Left colon (tissue), 2 donors: Measurements from ENCODE around the gene STK31. TPM values are rescaled to one million over a fixed set of nuclear protein-coding genes. Genes with fewer than 3 reads are reported as not detected.
"Not testable (repeated sequence)": the region's sequence is repeated elsewhere in the genome, so short reads cannot be mapped to it uniquely, and the experiment has no call there.

Experiments used
- ATAC-seq: fragments of 200-7000 bp; cut with Tn5 transposase; one replicate; pipeline ENCODE4 v1.9.1; 2020; ENCODE audit warnings: mild to moderate bottlenecking, moderate library complexity
- DNase-seq, 2 donors: peaks; one replicate each; pipeline ENCODE4 v3.0.0-alpha.2; 2020
- intact Hi-C, 2 donors: fragments of 100-400 bp; cut with DNase I in 1 of 2; cut with micrococcal nuclease in 1 of 2; formaldehyde crosslinking; loops; one replicate each; pipeline versions ENCODE4 v1.11.2 to v1.14.0; 2022; cut with DNase I, micrococcal nuclease
- total RNA-seq, 2 donors: library from RNA; stranded (reverse); fragmentation: NEBNext Ultra II Directional; extraction: Animal tissue kit (Norgen Biotek cat#: 25700); gene quantifications; one replicate each; pipeline ENCODE4 v1.2.1, GENCODE V29; 2021
- donor health status: DM: no; HTN: no; CAD: no.
- donor health status: DM: yes; HTN: yes; CAD: no.

Gene STK31
- total RNA-seq, 2 donors from 2014 or later = 0.64 to 1.1 TPM

DNA sequence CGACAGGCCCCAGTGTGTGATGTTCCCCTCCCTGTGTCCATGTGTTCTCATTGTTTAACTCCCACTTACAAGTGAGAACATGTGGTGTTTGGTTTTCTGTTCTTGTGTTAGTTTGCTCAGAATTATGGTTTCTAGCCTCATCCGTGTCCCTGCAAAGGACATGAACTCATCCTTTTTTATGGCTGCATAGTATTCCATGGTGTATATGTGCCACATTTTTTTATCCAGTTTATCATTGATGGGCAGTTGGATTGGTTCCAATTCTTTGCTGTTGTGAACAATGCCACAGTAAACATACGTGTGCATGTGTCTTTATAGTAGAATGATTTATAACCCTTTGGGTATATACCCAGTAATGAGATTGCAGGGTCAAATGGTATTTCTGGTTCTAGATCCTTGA lies 166.5 kb downstream of the STK31 start:
- ATAC-seq, DNase-seq, intact Hi-C loops: not testable (repeated sequence)

Other genes with a start within 250 kb of the STK31 start
- under 1 TPM in 1 of 2 donors, not detected in 1; 0.53 TPM for gene IGF2BP3, start 239.7 kb upstream of the STK31 start, total RNA-seq
- gene TRA2A, start 178.2 kb upstream of the STK31 start, total RNA-seq = 10 to 100 TPM; 60.6 to 63.9 TPM
- 10 to 100 TPM in 1 of 2 donors, 1 to 10 TPM in 1; 7.8 to 12.2 TPM for gene CCDC126, start 112.8 kb upstream of the STK31 start, total RNA-seq
- gene FAM221A, start 30.0 kb upstream of the STK31 start, total RNA-seq = 10 to 100 TPM; 11.4 to 13.5 TPM